GM19397 (cell line): ENCODE measurements around the gene SARDH.
"Not testable (repeated sequence)": the region's sequence is repeated elsewhere in the genome, so short reads cannot be mapped to it uniquely, and the experiment has no call there.

Source experiments
- ATAC-seq: cut with Tn5 transposase; IDR thresholded peaks from one replicate; pipeline ENCODE4 v1.9.1; 2021; ENCODE audit warnings: mild to moderate bottlenecking, moderate library complexity; ENCODE audit not compliant: unreplicated experiment

Gene SARDH

GRCh38 chr9:133777068-133777791, 39.1 kb upstream of the SARDH start:
- ATAC-seq: no peak

GRCh38 chr9:133775951-133776905, 38.1 kb upstream of the SARDH start:
- ATAC-seq: no peak

- no peak for ATAC-seq
These were observed 37.1 kb upstream of the SARDH start for GRCh38 chr9:133775291-133775690.

- ATAC-seq: no peak
These were observed 36.6 kb upstream of the SARDH start for GRCh38 chr9:133774799-133775198.

GRCh38 chr9:133773889-133774655, 35.9 kb upstream of the SARDH start:
- no peak for ATAC-seq

GRCh38 chr9:133772581-133772980, 34.4 kb upstream of the SARDH start:
- no peak for ATAC-seq

GRCh38 chr9:133771486-133772482, 33.6 kb upstream of the SARDH start:
- no peak for ATAC-seq

- no peak for ATAC-seq
These were observed 32.1 kb upstream of the SARDH start for GRCh38 chr9:133770076-133770777.

- ATAC-seq: no peak
These were observed 31.4 kb upstream of the SARDH start for GRCh38 chr9:133769511-133770075.

- ATAC-seq: no peak
These were observed 30.8 kb upstream of the SARDH start for GRCh38 chr9:133768859-133769510.

- ATAC-seq: no peak
These were observed 30.3 kb upstream of the SARDH start for GRCh38 chr9:133768371-133768858.

GRCh38 chr9:133767625-133768024, 29.5 kb upstream of the SARDH start:
- ATAC-seq: no peak

GRCh38 chr9:133767008-133767407, 28.9 kb upstream of the SARDH start:
- ATAC-seq: no peak

- ATAC-seq: not testable (repeated sequence)
These were observed 28.1 kb upstream of the SARDH start for GRCh38 chr9:133766234-133766633.

GRCh38 chr9:133763272-133764183, 25.4 kb upstream of the SARDH start:
- ATAC-seq: no peak

GRCh38 chr9:133762488-133763271, 24.5 kb upstream of the SARDH start:
- no peak for ATAC-seq
